ENCODE data around the gene LRWD1. TPM values are rescaled to one million over a fixed set of nuclear protein-coding genes. Genes with fewer than 3 reads are reported as not detected.
A peak's percentile ranks its signal among the peaks of the same experiment; 100 is the strongest.
"Not testable (repeated sequence)": the region's sequence is repeated elsewhere in the genome, so short reads cannot be mapped to it uniquely, and the experiment has no call there.

The LRWD1 gene
- total RNA-seq, 2 donors from 2014 or later, result 30.9 to 43.5 TPM

GRCh38 chr7:102454468-102454867 is 10.3 kb upstream of the LRWD1 start:
- WGBS, 2 experiments (ENCODE audit: insufficient coverage in 1 of 2, insufficient read length in 1 of 2), result 91 to 98% methylated on average over 7 to 12 of the region's 12 CpGs
- H3K9me3 Mint-ChIP-seq, result no peaks in the 10 kb centered on the region
- no peak for DNase-seq

GRCh38 chr7:102454932-102455331 is 9.9 kb upstream of the LRWD1 start:
- peaks cover 22% of the 10 kb centered on the region for H3K36me3 Mint-ChIP-seq (ENCODE audit: low read depth)
- not testable (repeated sequence) for H3K9me3 ChIP-seq (ENCODE audit: control insufficient read depth, low read length); H3K36me3 ChIP-seq (ENCODE audit: control insufficient read depth, insufficient read depth, low read length); H3K27me3 ChIP-seq (ENCODE audit: control insufficient read depth, insufficient read depth, low read length, poor library complexity, severe bottlenecking); H3K9me3 Mint-ChIP-seq; H3K27ac Mint-ChIP-seq; DNase-seq; H3K4me3 Mint-ChIP-seq; H3K4me1 Mint-ChIP-seq; H3K27ac ChIP-seq (ENCODE audit: low read depth, low read length); H3K4me1 ChIP-seq (ENCODE audit: control insufficient read depth, insufficient read depth, low read length); H3K9ac ChIP-seq (ENCODE audit: extremely low read depth, low read length, poor library complexity, severe bottlenecking); H3K27me3 Mint-ChIP-seq (ENCODE audit: insufficient read depth); H3K4me3 ChIP-seq (ENCODE audit: low read length)
- 90 to 94% methylated on average over 7 to 10 of the region's 10 CpGs for WGBS, 2 experiments (ENCODE audit: insufficient coverage in 1 of 2, insufficient read length in 1 of 2)

More at GRCh38 chr7:102454468-102454867, 10.3 kb upstream of the LRWD1 start:
- no peak for TF ChIP-seq CTCF (conservative IDR thresholded peaks at IDR 0.05)
- Histone ChIP-seq H3K27me3 (ENCODE audit: control insufficient read depth, insufficient read depth, low read length, poor library complexity, severe bottlenecking) (no peaks in the 10 kb centered on the region), H3K4me3 (ENCODE audit: low read length) (no peak overlapping the region), H3K4me1 (ENCODE audit: control insufficient read depth, insufficient read depth, low read length) (no peaks in the 10 kb centered on the region), H3K9me3 (ENCODE audit: control insufficient read depth, low read length) (no peaks in the 10 kb centered on the region), H3K36me3 (ENCODE audit: control insufficient read depth, insufficient read depth, low read length) (peaks cover 9% of the 10 kb centered on the region), H3K9ac (ENCODE audit: extremely low read depth, low read length, poor library complexity, severe bottlenecking) (no peak overlapping the region), H3K27ac (ENCODE audit: low read depth, low read length) (no peak overlapping the region)
- H3K27me3 Mint-ChIP-seq (ENCODE audit: insufficient read depth), result no peaks in the 10 kb centered on the region
- H3K4me1 Mint-ChIP-seq, result no peaks in the 10 kb centered on the region
- no peak overlapping the region for H3K4me3 Mint-ChIP-seq
- H3K36me3 Mint-ChIP-seq (ENCODE audit: low read depth), result peaks cover 20% of the 10 kb centered on the region
- no peak overlapping the region for H3K27ac Mint-ChIP-seq

- H3K4me1 ChIP-seq (ENCODE audit: control insufficient read depth, insufficient read depth, low read length), result no peaks in the 10 kb centered on the region
Measured at GRCh38 chr7:102455596-102455995, 9.2 kb upstream of the LRWD1 start.

More at GRCh38 chr7:102455596-102455995, 9.2 kb upstream of the LRWD1 start:
- no peak overlapping the region for H3K9ac ChIP-seq (ENCODE audit: extremely low read depth, low read length, poor library complexity, severe bottlenecking)
- Mint-ChIP-seq H3K27ac (no peak overlapping the region), H3K4me3 (no peak overlapping the region), H3K36me3 (ENCODE audit: low read depth) (peaks cover 23% of the 10 kb centered on the region), H3K4me1 (no peaks in the 10 kb centered on the region), H3K9me3 (no peaks in the 10 kb centered on the region), H3K27me3 (ENCODE audit: insufficient read depth) (no peaks in the 10 kb centered on the region)
- DNase-seq, result peak; percentile 43
- H3K9me3 ChIP-seq (ENCODE audit: control insufficient read depth, low read length), result no peaks in the 10 kb centered on the region
- no peak overlapping the region for H3K4me3 ChIP-seq (ENCODE audit: low read length)
- H3K36me3 ChIP-seq (ENCODE audit: control insufficient read depth, insufficient read depth, low read length), result peaks cover 9% of the 10 kb centered on the region
- H3K27ac ChIP-seq (ENCODE audit: low read depth, low read length), result no peak overlapping the region
- no peaks in the 10 kb centered on the region for H3K27me3 ChIP-seq (ENCODE audit: control insufficient read depth, insufficient read depth, low read length, poor library complexity, severe bottlenecking)
- TF ChIP-seq CTCF (conservative IDR thresholded peaks at IDR 0.05), result no peak
- 91 to 100% methylated on average over 9 to 11 of the region's 11 CpGs for WGBS, 2 experiments (ENCODE audit: insufficient coverage in 1 of 2, insufficient read length in 1 of 2)

Measured in endodermal cell (in vitro differentiated cells).